Measurements from ENCODE around the gene AVPI1. TPM values are rescaled to one million over a fixed set of nuclear protein-coding genes. Genes with fewer than 3 reads are reported as not detected.

AVPI1 gene
- total RNA-seq, 1 experiment from 2014 or later: 6.5 TPM

- H3K56ac ChIP-seq (ENCODE audit: insufficient read length, low read depth, low read length): no peak overlapping the region
- no peak overlapping the region for H3K27ac Mint-ChIP-seq
- no peaks in the 10 kb centered on the region for H3K79me1 ChIP-seq (ENCODE audit: insufficient read depth, low read depth, low read length, poor library complexity, severe bottlenecking)
- no peak for TF ChIP-seq CTCF (conservative IDR thresholded peaks at IDR 0.05)
- H3K27me3 Mint-ChIP-seq (ENCODE audit: low read depth): no peaks in the 10 kb centered on the region
- no peak overlapping the region for H2BK15ac ChIP-seq (ENCODE audit: low read depth, low read length)
- H4K91ac ChIP-seq (ENCODE audit: insufficient read length, low read depth, low read length): no peak overlapping the region
- H3K14ac ChIP-seq (ENCODE audit: insufficient read depth, low read length): no peak overlapping the region
- no peak overlapping the region for H2BK12ac ChIP-seq (ENCODE audit: insufficient read length, low read depth, low read length)
- H3K79me2 ChIP-seq (ENCODE audit: insufficient read depth, low read length): 0 out of 2 replicates have a peak, but pooled peaks cover 1% of the 10 kb centered on the region
- no peak overlapping the region for H4K8ac ChIP-seq (replicated peaks; ENCODE audit: insufficient read length, low read depth, low read length)
- H2BK120ac ChIP-seq (ENCODE audit: low read depth, low read length, poor library complexity, severe bottlenecking): no peak overlapping the region
- no peaks in the 10 kb centered on the region for H3K27me3 ChIP-seq (ENCODE audit: insufficient read depth, low read length)
- no peak overlapping the region for H2AK5ac ChIP-seq (ENCODE audit: insufficient read length, low read length)
- no CpG with 5 or more reads among the region's 1 CpG for WGBS (ENCODE audit: extremely low coverage, insufficient read length, low lambda C conversion rate)
- H3K9me3 ChIP-seq (ENCODE audit: control insufficient read depth, low read depth, low read length): no peaks in the 10 kb centered on the region
- no peak overlapping the region for H3T11ph ChIP-seq (ENCODE audit: low read length)
- no peak overlapping the region for H3K27ac ChIP-seq (ENCODE audit: insufficient read length, low read depth, low read length)
- H4K20me1 ChIP-seq (ENCODE audit: control insufficient read depth, insufficient read depth, insufficient read length): no peaks in the 10 kb centered on the region
- no peaks in the 10 kb centered on the region for H3K9me3 Mint-ChIP-seq
- H3K4me2 ChIP-seq (ENCODE audit: insufficient read depth, insufficient read length, low read length): no peak overlapping the region
- H3K4me1 Mint-ChIP-seq: no peaks in the 10 kb centered on the region
- no peak overlapping the region for H2AFZ ChIP-seq (ENCODE audit: low read length)
- no peak overlapping the region for H3K4me3 Mint-ChIP-seq
- no peak overlapping the region for H3K9ac ChIP-seq (ENCODE audit: extremely low read depth, insufficient read length, low read length)
- no peak overlapping the region for H3K18ac ChIP-seq (ENCODE audit: insufficient read length, low read depth, low read length)
- H3K4me1 ChIP-seq (ENCODE audit: insufficient read depth, low read length): no peaks in the 10 kb centered on the region
- no peak overlapping the region for H2BK20ac ChIP-seq (ENCODE audit: low read depth, low read length, poor library complexity, severe bottlenecking)
- no peak overlapping the region for H3K23ac ChIP-seq (ENCODE audit: insufficient read length, low read depth, low read length)
- peaks cover 23 to 79% (median 65%) of the 10 kb centered on the region in 3 experiments for H3K36me3 Mint-ChIP-seq (ENCODE audit: insufficient read depth in 1 of 3, low read depth in 3 of 3)
- no peak for DNase-seq
- no peak overlapping the region for H4K5ac ChIP-seq (ENCODE audit: insufficient read length, low read depth, low read length)
- H3K23me2 ChIP-seq (ENCODE audit: insufficient read length, low read depth, low read length, poor library complexity, severe bottlenecking): no peaks in the 10 kb centered on the region
- no peak overlapping the region for H2BK5ac ChIP-seq (ENCODE audit: insufficient read length, low read length)
- no peak overlapping the region for H3K4ac ChIP-seq (ENCODE audit: low read depth, low read length)
Measured at GRCh38 chr10:97664282-97664850, 22.7 kb downstream of the AVPI1 start.

Data from H9 (cell line).